Fibroblast of pulmonary artery (primary cell): Measurements from ENCODE around the gene SNTG2.

Source experiments
- DNase-seq: peaks from one replicate; pipeline ENCODE4 v3.0.0-alpha.2; 2010; ENCODE audit warnings: low read depth
- H3K4me3 ChIP-seq: replicated peaks from 2 replicates; pipeline ENCODE4 v1.5.1; 2011; ENCODE audit warnings: low read depth, mild to moderate bottlenecking, control low read depth, low read length, moderate library complexity
- TF ChIP-seq, protein P1 (sequence below): IDR thresholded peaks from 2 replicates; pipeline ENCODE4 v1.5.1; 2011; ENCODE audit warnings: mild to moderate bottlenecking, control low read depth, low read length, inconsistent platforms; ENCODE audit errors: missing control alignments

SNTG2 gene

DNA sequence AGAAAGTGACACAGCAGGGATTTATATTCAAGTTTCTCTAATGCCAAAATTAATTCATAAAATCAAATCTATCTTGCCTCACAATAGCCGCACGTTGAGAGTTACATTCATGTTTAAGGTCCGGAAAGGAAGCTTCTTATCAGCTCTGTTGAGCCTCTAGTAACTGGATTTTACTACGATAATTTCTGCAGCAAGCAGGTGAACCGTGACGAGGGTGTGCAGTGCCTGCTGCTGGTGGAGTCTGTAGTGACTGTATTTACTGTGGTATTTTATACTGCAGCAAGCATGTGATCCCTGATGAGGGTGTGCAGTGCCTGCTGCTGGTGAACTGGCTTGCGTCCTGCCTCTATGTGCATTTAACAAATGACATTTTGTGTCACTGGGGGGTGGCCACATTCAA, 120.0 kb downstream of the SNTG2 start:
- TF ChIP-seq, protein P1, sequence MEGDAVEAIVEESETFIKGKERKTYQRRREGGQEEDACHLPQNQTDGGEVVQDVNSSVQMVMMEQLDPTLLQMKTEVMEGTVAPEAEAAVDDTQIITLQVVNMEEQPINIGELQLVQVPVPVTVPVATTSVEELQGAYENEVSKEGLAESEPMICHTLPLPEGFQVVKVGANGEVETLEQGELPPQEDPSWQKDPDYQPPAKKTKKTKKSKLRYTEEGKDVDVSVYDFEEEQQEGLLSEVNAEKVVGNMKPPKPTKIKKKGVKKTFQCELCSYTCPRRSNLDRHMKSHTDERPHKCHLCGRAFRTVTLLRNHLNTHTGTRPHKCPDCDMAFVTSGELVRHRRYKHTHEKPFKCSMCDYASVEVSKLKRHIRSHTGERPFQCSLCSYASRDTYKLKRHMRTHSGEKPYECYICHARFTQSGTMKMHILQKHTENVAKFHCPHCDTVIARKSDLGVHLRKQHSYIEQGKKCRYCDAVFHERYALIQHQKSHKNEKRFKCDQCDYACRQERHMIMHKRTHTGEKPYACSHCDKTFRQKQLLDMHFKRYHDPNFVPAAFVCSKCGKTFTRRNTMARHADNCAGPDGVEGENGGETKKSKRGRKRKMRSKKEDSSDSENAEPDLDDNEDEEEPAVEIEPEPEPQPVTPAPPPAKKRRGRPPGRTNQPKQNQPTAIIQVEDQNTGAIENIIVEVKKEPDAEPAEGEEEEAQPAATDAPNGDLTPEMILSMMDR = no peak
- DNase-seq = no peak
- no peak overlapping the region for H3K4me3 ChIP-seq

DNA sequence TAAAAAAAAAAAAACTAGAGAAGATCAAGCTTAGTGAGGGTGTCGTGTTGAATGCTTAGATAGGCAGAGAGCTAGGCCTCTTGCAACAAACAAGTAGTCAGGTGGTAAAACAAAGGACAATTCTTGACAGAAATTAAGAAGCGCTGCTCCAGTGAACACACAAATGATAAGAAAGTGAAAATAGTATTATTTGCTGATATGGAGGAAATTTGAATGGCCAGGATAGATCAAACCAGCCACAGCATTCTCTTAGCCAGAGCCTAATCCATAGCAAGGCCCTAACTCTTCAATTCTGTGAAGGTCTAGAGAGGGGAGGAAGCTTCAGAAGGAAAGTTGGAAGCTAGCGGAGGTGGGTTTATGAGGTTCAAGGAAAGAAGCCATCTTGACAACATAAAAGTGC, 121.0 kb downstream of the SNTG2 start:
- no peak overlapping the region for H3K4me3 ChIP-seq
- TF ChIP-seq, protein P1 = no peak
- DNase-seq = no peak

DNA sequence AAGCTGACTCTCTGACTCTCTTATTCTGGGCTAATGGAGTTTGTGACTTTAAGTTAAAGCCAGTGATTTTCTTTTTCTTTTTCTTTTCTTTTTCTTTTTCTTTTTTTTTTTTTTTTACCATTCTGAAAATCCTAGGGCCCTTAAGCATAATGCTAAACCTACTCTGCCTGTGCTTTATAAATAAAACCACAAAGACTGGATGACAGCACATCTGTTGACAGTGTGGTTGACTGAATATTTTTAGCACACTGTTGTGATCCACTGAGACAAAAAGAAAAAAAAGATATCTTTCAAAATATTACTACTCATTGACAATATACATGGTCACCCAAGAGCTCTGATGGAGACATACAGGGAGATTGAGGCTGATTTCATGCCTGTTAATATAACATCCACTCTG, 121.6 kb downstream of the SNTG2 start:
- DNase-seq = no peak
- TF ChIP-seq, protein P1 = no peak
- H3K4me3 ChIP-seq = no peak overlapping the region

DNA sequence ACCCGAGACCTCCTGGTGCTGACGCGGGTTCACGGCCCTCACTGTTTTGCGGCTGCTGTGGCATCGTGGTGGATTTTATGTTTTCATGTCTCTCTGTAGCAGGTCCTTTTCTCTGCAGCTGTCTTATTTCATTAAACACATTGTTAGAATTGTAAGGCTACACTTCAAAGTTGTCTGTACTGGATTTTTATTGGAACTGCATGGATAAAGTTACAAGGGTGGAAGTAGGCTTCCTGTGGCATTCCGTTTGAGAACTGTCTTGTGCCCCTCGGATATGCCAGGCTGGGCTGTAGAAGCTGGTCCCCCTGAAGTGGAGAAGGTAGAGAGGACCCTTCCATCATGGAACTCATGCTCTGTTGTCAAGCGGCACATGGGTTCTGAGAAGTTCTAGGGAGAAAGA, 127.3 kb downstream of the SNTG2 start:
- DNase-seq = no peak
- TF ChIP-seq, protein P1 = no peak
- H3K4me3 ChIP-seq = no peak overlapping the region

DNA sequence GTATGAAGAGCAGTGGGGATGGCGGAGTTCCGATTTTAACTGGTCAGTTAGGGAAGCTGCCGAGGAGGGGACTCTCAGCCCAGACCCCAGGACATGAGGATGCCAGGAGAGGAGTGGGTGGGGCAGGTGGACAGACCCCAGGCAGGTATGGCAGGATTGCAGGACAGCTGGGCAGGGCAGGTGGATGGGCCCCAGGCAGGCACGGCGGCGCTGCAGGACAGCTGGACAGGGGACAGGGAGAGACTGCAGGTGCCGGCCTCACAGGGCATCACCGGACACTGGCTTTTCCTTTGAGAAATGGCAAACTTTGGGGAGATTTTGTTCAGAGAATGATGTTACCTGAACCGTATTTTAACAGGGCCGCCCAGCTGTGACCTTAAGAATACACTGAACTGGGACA, 127.7 kb downstream of the SNTG2 start:
- no peak overlapping the region for H3K4me3 ChIP-seq
- DNase-seq = no peak
- TF ChIP-seq, protein P1 = no peak

DNA sequence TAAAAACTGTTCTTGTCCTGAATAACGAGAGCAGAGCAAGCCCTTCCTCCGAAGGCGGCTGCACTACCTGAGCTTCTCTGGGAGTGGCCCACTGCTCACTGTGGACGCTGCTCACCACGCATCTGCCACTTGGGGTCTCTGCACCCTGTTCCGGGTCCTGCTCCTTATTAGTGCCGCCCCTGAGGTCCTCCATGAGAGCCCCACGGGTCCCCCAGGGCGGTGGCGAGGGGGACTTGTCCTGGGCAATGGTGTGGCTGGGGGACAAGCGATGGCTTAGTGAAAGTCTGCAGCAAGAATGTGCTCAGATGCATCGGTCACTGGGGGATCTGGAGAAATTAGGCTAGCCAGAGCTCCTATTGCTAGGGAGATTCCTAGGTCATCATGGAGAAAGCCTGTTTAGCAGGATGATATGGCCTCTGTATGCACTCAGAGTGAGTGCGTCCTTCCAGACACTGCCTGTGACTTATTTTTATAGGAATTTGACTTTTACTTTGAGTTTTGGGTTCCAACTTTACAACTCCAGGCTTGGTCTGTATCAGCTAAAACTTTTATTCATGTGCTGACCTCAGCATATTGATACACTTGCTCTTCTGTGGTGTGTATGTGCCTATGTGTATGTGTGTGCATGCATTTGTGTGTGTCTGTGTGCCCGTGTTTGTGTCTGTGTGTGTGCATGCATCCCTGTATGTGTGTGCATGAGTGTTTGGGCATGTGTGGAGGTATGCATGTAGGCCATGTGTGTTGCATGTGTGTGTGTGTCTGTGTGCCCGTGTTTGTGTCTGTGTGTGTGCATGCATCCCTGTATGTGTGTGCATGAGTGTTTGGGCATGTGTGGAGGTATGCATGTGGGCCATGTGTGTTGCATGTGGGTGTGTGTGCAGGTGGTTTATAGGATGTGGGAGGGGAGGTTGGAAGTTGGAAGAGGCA, 129.5 kb downstream of the SNTG2 start:
- TF ChIP-seq, protein P1 = no peak
- no peak overlapping the region for H3K4me3 ChIP-seq
- no peak for DNase-seq
